MCF 10A (cell line): Measurements from ENCODE around the gene EHBP1. TPM values are rescaled to one million over a fixed set of nuclear protein-coding genes. Genes with fewer than 3 reads are reported as not detected.

Source experiments
- BruUV-seq: library from RNA; stranded (reverse); fragments of 400-500 nt; replicated peaks from 2 replicates; lab custom pipeline; 2021; lab: Mats Ljungman, UMichigan
- CTCF ChIA-PET: fragments of 300-600 bp; sonication (Branson Sonifier 250); formaldehyde crosslinking; extraction: SDS; loops from one replicate; lab custom pipeline; 2021; ENCODE audit warnings: antibody characterized with exemption, inconsistent platforms; lab: Yijun Ruan, JAX
- POLR2A ChIA-PET: fragments of 300-600, 350-650 bp; sonication (Branson Sonifier 250); formaldehyde crosslinking; extraction: SDS; loops from one replicate; lab custom pipeline; 2020; ENCODE audit warnings: antibody characterized with exemption, inconsistent platforms; lab: Yijun Ruan, JAX
- DNase-seq: peaks from one replicate; pipeline ENCODE4 v3.0.0-alpha.2; 2018; ENCODE audit not compliant: unreplicated experiment
- H3K27ac Mint-ChIP-seq: one replicate; pipeline ENCODE4 v1.8.0; 2022; ENCODE audit warnings: mild to moderate bottlenecking, low read depth, mixed read lengths; ENCODE audit not compliant: unreplicated experiment
- H3K27me3 Mint-ChIP-seq: one replicate; pipeline ENCODE4 v1.8.0; 2022; ENCODE audit warnings: mixed read lengths; ENCODE audit not compliant: insufficient read depth, unreplicated experiment
- H3K36me3 Mint-ChIP-seq: one replicate; pipeline ENCODE4 v1.8.0; 2022; ENCODE audit warnings: mild to moderate bottlenecking, moderate library complexity, mixed read lengths; ENCODE audit not compliant: insufficient read depth, unreplicated experiment
- H3K4me1 Mint-ChIP-seq: one replicate; pipeline ENCODE4 v1.8.0; 2022; ENCODE audit warnings: mixed read lengths; ENCODE audit not compliant: insufficient read depth, unreplicated experiment
- H3K4me3 Mint-ChIP-seq: one replicate; pipeline ENCODE4 v1.8.0; 2022; ENCODE audit warnings: mild to moderate bottlenecking, moderate library complexity, mixed read lengths; ENCODE audit not compliant: unreplicated experiment
- H3K9me3 Mint-ChIP-seq: one replicate; pipeline ENCODE4 v1.8.0; 2022; ENCODE audit warnings: mixed read lengths; ENCODE audit not compliant: unreplicated experiment
- CTCF ChIP-seq: fragments of 200-600 bp; IDR thresholded peaks from one replicate; pipeline ENCODE4 v1.8.0; 2022; ENCODE audit warnings: antibody characterized with exemption, mild to moderate bottlenecking; ENCODE audit not compliant: unreplicated experiment
- intact Hi-C: fragments of 100-400 bp; cut with micrococcal nuclease; formaldehyde crosslinking; loops from 2 replicates; pipeline ENCODE4 v1.14.1; 2022
- total RNA-seq: library from RNA; stranded (reverse); gene quantifications from 2 replicates; pipeline ENCODE4 v1.2.3, GENCODE V29; 2022

EHBP1 gene
- total RNA-seq, 1 experiment from 2014 or later, result 81.2 TPM

- no TSS peak for BruUV-seq
- no peaks in the 10 kb centered on the region for H3K4me1 Mint-ChIP-seq
- DNase-seq, result no peak
- no peak overlapping the region for H3K27ac Mint-ChIP-seq
- ChIA-PET CTCF (interaction anchor here (1.1 kb wide), 1 partner anchor 507 kb away, joined by 3 read pairs; no protein-coding TSS in a partner anchor), POLR2A (interaction anchor here (1.0 kb wide), 1 partner anchor 14 kb away, joined by 3 read pairs; no protein-coding TSS in a partner anchor)
- no peak for TF ChIP-seq CTCF
- H3K4me3 Mint-ChIP-seq, result no peak overlapping the region
- H3K36me3 Mint-ChIP-seq, result peaks cover 39% of the 10 kb centered on the region
- intact Hi-C loops, result no loop called here
- no peaks in the 10 kb centered on the region for H3K27me3 Mint-ChIP-seq
- H3K9me3 Mint-ChIP-seq, result no peaks in the 10 kb centered on the region
These were observed 258.5 kb downstream of the EHBP1 start for GRCh38 chr2:62964050-62964449.

GRCh38 chr2:62964671-62965070 is 259.2 kb downstream of the EHBP1 start:
- Mint-ChIP-seq H3K4me3 (no peak overlapping the region), H3K27ac (no peak overlapping the region), H3K36me3 (peaks cover 33% of the 10 kb centered on the region), H3K4me1 (no peaks in the 10 kb centered on the region), H3K9me3 (no peaks in the 10 kb centered on the region), H3K27me3 (no peaks in the 10 kb centered on the region)
- no peak for TF ChIP-seq CTCF
- intact Hi-C loops, result no loop called here
- no TSS peak for BruUV-seq
- no peak for DNase-seq
- ChIA-PET CTCF (interaction anchor here (1.1 kb wide), 1 partner anchor 507 kb away, joined by 3 read pairs; no protein-coding TSS in a partner anchor), POLR2A (interaction anchor here (1.0 kb wide), 1 partner anchor 15 kb away, joined by 3 read pairs; no protein-coding TSS in a partner anchor)

- intact Hi-C loops, result no loop called here
- BruUV-seq, result no TSS peak
- ChIA-PET CTCF (interaction anchor here (0.6 kb wide), 1 partner anchor 1084 kb away, joined by 3 read pairs; no protein-coding TSS in a partner anchor), POLR2A (interaction anchor here (0.6 kb wide), 1 partner anchor 17 kb away, joined by 3 read pairs; no protein-coding TSS in a partner anchor)
- no peak for DNase-seq
- peaks cover 34% of the 10 kb centered on the region for H3K36me3 Mint-ChIP-seq
- H3K9me3 Mint-ChIP-seq, result no peaks in the 10 kb centered on the region
- no peak overlapping the region for H3K4me3 Mint-ChIP-seq
- no peaks in the 10 kb centered on the region for H3K27me3 Mint-ChIP-seq
- TF ChIP-seq CTCF, result no peak
- no peaks in the 10 kb centered on the region for H3K4me1 Mint-ChIP-seq
- H3K27ac Mint-ChIP-seq, result no peak overlapping the region
These were observed 261.5 kb downstream of the EHBP1 start for GRCh38 chr2:62966991-62967390.

GRCh38 chr2:62968168-62968567 is 262.7 kb downstream of the EHBP1 start:
- no peaks in the 10 kb centered on the region for H3K9me3 Mint-ChIP-seq
- H3K36me3 Mint-ChIP-seq, result peaks cover 34% of the 10 kb centered on the region
- no peaks in the 10 kb centered on the region for H3K27me3 Mint-ChIP-seq
- no peaks in the 10 kb centered on the region for H3K4me1 Mint-ChIP-seq
- intact Hi-C loops, result no loop called here
- H3K4me3 Mint-ChIP-seq, result no peak overlapping the region
- TF ChIP-seq CTCF, result no peak
- ChIA-PET POLR2A (interaction anchor here (0.6 kb wide), 1 partner anchor 1009 kb away, joined by 4 read pairs; no protein-coding TSS in a partner anchor), CTCF (interaction anchor here (0.6 kb wide), 1 partner anchor 289 kb away, joined by 3 read pairs; no protein-coding TSS in a partner anchor)
- DNase-seq, result no peak
- no TSS peak for BruUV-seq
- no peak overlapping the region for H3K27ac Mint-ChIP-seq
